ENCODE data around the gene NAA25. TPM values are rescaled to one million over a fixed set of nuclear protein-coding genes. Genes with fewer than 3 reads are reported as not detected.

The NAA25 gene
- total and polyA plus RNA-seq, 9 of the 15 experiments (the other 6 are each of a cell fraction or from before 2014, with no cell fraction given): 26.6 to 59.6 (median 48.9) TPM

DNA sequence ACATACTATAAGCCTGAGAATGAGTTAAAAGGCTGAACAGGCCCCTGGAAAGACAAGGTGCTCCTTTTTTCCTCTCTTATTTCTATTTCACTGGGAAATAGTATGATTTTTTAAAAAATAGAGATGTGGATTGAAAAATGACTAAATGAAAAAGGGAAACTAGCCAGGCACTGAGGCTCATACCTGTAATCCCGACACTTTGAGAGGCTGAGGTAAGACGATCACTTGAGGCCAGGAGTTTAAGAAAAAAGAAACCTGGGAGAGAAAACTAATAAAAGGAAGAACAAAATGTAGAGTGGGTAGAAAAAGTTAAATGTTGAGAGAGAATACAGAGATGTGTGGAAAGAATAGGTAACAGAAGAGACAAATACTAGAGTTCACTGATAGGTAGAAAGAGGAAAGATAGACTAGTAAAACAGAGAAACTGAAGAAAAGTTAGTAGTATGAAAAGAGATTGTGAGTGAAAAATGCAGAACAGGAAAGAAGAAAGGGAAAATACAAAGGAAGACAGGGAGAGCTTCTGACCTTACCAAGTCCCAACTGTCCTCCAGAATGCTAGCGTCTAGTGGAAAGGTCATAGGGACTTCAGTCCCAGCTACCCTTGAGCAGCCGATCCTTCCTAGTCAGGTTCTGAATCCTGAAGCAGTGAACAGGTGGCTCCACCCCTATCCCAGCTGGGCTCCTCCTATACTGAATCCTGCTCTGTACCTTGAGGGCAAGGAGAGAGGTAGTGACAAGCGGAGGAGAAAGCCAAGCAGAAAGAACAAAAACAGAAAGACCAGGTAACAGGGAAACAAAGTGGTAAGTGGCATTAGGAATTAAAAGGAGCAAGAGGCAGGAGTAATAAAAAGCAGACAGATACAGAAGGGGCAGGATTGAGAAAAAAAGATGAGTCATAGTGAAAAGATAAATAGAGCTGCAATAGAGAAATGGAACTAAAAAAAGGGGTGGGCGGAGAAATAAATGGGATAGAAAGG is 102.9 kb downstream of the NAA25 start:
- peak overlapping the region; percentile 83 for H2AFZ ChIP-seq (ENCODE audit: low read depth, low read length)
- TF ChIP-seq PPARD (CRISPR knock-in tag; IDR thresholded peaks at IDR 0.05): no peak
- TF ChIP-seq ZNF224 (CRISPR knock-in tag; IDR thresholded peaks at IDR 0.05): no peak
- no peak for TF ChIP-seq ATF2 (CRISPR knock-in tag; IDR thresholded peaks at IDR 0.05)
- peak; percentile 63 for TF ChIP-seq POLR2A (conservative IDR thresholded peaks at IDR 0.05)
- TF ChIP-seq, protein P1, sequence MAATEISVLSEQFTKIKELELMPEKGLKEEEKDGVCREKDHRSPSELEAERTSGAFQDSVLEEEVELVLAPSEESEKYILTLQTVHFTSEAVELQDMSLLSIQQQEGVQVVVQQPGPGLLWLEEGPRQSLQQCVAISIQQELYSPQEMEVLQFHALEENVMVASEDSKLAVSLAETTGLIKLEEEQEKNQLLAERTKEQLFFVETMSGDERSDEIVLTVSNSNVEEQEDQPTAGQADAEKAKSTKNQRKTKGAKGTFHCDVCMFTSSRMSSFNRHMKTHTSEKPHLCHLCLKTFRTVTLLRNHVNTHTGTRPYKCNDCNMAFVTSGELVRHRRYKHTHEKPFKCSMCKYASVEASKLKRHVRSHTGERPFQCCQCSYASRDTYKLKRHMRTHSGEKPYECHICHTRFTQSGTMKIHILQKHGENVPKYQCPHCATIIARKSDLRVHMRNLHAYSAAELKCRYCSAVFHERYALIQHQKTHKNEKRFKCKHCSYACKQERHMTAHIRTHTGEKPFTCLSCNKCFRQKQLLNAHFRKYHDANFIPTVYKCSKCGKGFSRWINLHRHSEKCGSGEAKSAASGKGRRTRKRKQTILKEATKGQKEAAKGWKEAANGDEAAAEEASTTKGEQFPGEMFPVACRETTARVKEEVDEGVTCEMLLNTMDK (IDR thresholded peaks at IDR 0.05; ENCODE audit: borderline replicate concordance, insufficient read depth, low read depth, low read length, poor library complexity, severe bottlenecking): no peak
- no peak for TF ChIP-seq ZNF398 (CRISPR knock-in tag; IDR thresholded peaks at IDR 0.05)
- TF ChIP-seq, protein P2, sequence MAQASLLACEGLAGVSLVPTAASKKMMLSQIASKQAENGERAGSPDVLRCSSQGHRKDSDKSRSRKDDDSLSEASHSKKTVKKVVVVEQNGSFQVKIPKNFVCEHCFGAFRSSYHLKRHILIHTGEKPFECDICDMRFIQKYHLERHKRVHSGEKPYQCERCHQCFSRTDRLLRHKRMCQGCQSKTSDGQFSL (CRISPR knock-in tag; IDR thresholded peaks at IDR 0.05): no peak
- TF ChIP-seq, protein P2 (tag; IDR thresholded peaks at IDR 0.05): no peak
- no peak for TF ChIP-seq TARDBP (IDR thresholded peaks at IDR 0.05)
- TF ChIP-seq RBM22 (IDR thresholded peaks at IDR 0.05; ENCODE audit: low read depth, low read length, poor library complexity, severe bottlenecking): no peak
- peak; percentile 29; the same call in 1 of the 2 replicates for TF ChIP-seq SOX6 (IDR thresholded peaks at IDR 0.05)
- no peak for TF ChIP-seq ZNF134 (CRISPR knock-in tag; conservative IDR thresholded peaks at IDR 0.05)
- no peak for TF ChIP-seq ZNF830 (CRISPR knock-in tag; IDR thresholded peaks at IDR 0.05)
- TF ChIP-seq NBN (IDR thresholded peaks at IDR 0.05; ENCODE audit: low read depth): peak; percentile 69
- peak; percentile 12 for TF ChIP-seq FOS (IDR thresholded peaks at IDR 0.05; ENCODE audit: extremely low read depth, insufficient read length)
- TF ChIP-seq THRAP3 (IDR thresholded peaks at IDR 0.05; ENCODE audit: borderline replicate concordance): peak; percentile 24; the same call in 1 of the 2 replicates

More for the DNA sequence above, 102.9 kb downstream of the NAA25 start:
- Histone ChIP-seq H3K4me3 (peak overlapping the region; percentile 28), H3K9me1 (ENCODE audit: control insufficient read depth, insufficient read depth, low read length) (no peaks in the 10 kb centered on the region), H3K27me3 (ENCODE audit: control insufficient read depth in 2 of 2, insufficient read depth in 2 of 2, low read length in 2 of 2) (no peaks in the 10 kb centered on the region), H3K36me3 (ENCODE audit: control insufficient read depth, insufficient read depth, low read length) (peaks cover 7% of the 10 kb centered on the region; the same call in 1 of the 3 replicates), H4K20me1 (replicated peaks; ENCODE audit: control insufficient read depth, insufficient read depth, low read length) (no peaks in the 10 kb centered on the region), H3K4me2 (ENCODE audit: insufficient read depth, low read length) (peak overlapping the region; percentile 80), H3K79me2 (ENCODE audit: control insufficient read depth, insufficient read depth, low read length) (peaks cover 23% of the 10 kb centered on the region), H3K27ac (ENCODE audit: extremely low read depth, low read depth, low read length) (peak overlapping the region; percentile 66), H3K4me1 (replicated peaks in 1 of 2; ENCODE audit: control insufficient read depth in 2 of 2, insufficient read depth in 2 of 2, low read length in 2 of 2) (peaks cover 18 to 25% of the 10 kb centered on the region in 2 experiments; a peak in 4 of 5 replicates), H3K9ac (ENCODE audit: insufficient read depth in 1 of 2, low read depth in 2 of 2, low read length in 2 of 2) (peak overlapping the region; percentile 70 to 84; a peak in 3 of 4 replicates), H3K9me3 (replicated peaks; ENCODE audit: control insufficient read depth, insufficient read depth, low read depth, low read length) (no peaks in the 10 kb centered on the region)
- in situ Hi-C loops (cut with MboI) (loop anchor here (5.0 kb wide), 1 partner anchor 53 kb away; no protein-coding TSS in a partner anchor), intact Hi-C loops (cut with micrococcal nuclease) (no loop called here)
- CTCF ChIA-PET (ENCODE audit: low intra/inter-chr PET ratio): no interaction called here
- WGBS (ENCODE audit: insufficient coverage, low coverage, missing lambda C conversion rate): 12% methylated on average over 6 of the region's 6 CpGs
- BruUV-seq (replicated peaks): no TSS peak
- FAIRE-seq (peak; percentile 89), ATAC-seq (peak; percentile 88), DNase-seq (ENCODE audit: extremely low read depth in 1 of 4, low spot score in 3 of 4) (peak; percentile 58 to 78 (median 66))
- POLR2A ChIA-PET: interaction anchor here (1.4 kb wide), 1 partner anchor 9 kb away, joined by 5 read pairs; no protein-coding TSS in a partner anchor
